HG03432 (cell line): Measurements from ENCODE around the gene PI4K2B.
"Not testable (repeated sequence)": the region's sequence is repeated elsewhere in the genome, so short reads cannot be mapped to it uniquely, and the experiment has no call there.

Source experiments
- ATAC-seq: cut with Tn5 transposase; IDR thresholded peaks from one replicate; pipeline ENCODE4 v1.9.1; 2021; ENCODE audit warnings: mild to moderate bottlenecking, moderate library complexity; ENCODE audit not compliant: unreplicated experiment

The PI4K2B gene

GRCh38 chr4:25240754-25241210 is 6.9 kb downstream of the PI4K2B start:
- peak; percentile 77 for ATAC-seq

- ATAC-seq: not testable (repeated sequence)
Observed at GRCh38 chr4:25242195-25242594, 8.4 kb downstream of the PI4K2B start.

- ATAC-seq: no peak
Observed at GRCh38 chr4:25245181-25245580, 11.3 kb downstream of the PI4K2B start.

GRCh38 chr4:25246680-25247611 is 13.1 kb downstream of the PI4K2B start:
- ATAC-seq: no peak

GRCh38 chr4:25248875-25249274 is 15.0 kb downstream of the PI4K2B start:
- ATAC-seq: not testable (repeated sequence)

- not testable (repeated sequence) for ATAC-seq
Observed at GRCh38 chr4:25249494-25249893, 15.7 kb downstream of the PI4K2B start.

GRCh38 chr4:25252230-25253070 is 18.6 kb downstream of the PI4K2B start:
- ATAC-seq: peak; percentile 31

GRCh38 chr4:25253071-25253445 is 19.2 kb downstream of the PI4K2B start:
- peak; percentile 55 for ATAC-seq

- not testable (repeated sequence) for ATAC-seq
Observed at GRCh38 chr4:25253786-25254185, 20.0 kb downstream of the PI4K2B start.

- no peak for ATAC-seq
Observed at GRCh38 chr4:25258980-25259578, 25.2 kb downstream of the PI4K2B start.

GRCh38 chr4:25271866-25272265 is 38.0 kb downstream of the PI4K2B start:
- no peak for ATAC-seq

- no peak for ATAC-seq
Observed at GRCh38 chr4:25280210-25280609, 46.4 kb downstream of the PI4K2B start.

GRCh38 chr4:25283948-25284347 is 50.1 kb downstream of the PI4K2B start:
- ATAC-seq: no peak

GRCh38 chr4:25284466-25284865 is 50.6 kb downstream of the PI4K2B start:
- no peak for ATAC-seq

- no peak for ATAC-seq
Observed at GRCh38 chr4:25290490-25291067, 56.7 kb downstream of the PI4K2B start.

- ATAC-seq: no peak
Observed at GRCh38 chr4:25291158-25291733, 57.4 kb downstream of the PI4K2B start.

GRCh38 chr4:25297528-25298242 is 63.9 kb downstream of the PI4K2B start:
- no peak for ATAC-seq

GRCh38 chr4:25299476-25300203 is 65.8 kb downstream of the PI4K2B start:
- no peak for ATAC-seq

- ATAC-seq: no peak
Observed at GRCh38 chr4:25301471-25301870, 67.6 kb downstream of the PI4K2B start.
